DND-41 (cell line): Measurements from ENCODE around the gene ABCG1.

Source experiments
- ATAC-seq: fragments of 200-7000 bp; cut with Tn5 transposase; 3 replicates; pipeline ENCODE4 v1.9.1; 2021; ENCODE audit warnings: low read depth; ENCODE audit not compliant: insufficient read depth
- DNase-seq: peaks from one replicate; pipeline ENCODE4 v3.0.0-alpha.2; 2020
- H2AFZ ChIP-seq: 2 replicates; pipeline ENCODE4 v1.6.0; 2012; ENCODE audit warnings: low read depth, low read length
- H3K27ac ChIP-seq: 2 replicates; pipeline ENCODE4 v1.5.1; 2012; ENCODE audit warnings: low read length, inconsistent platforms
- H3K27me3 ChIP-seq: fragments of 200-600 bp; sonication (generic); 2 replicates; pipeline ENCODE4 v1.6.0; 2012; ENCODE audit warnings: low read length, mild to moderate bottlenecking, inconsistent platforms; ENCODE audit not compliant: insufficient read depth, poor library complexity
- H3K36me3 ChIP-seq: 2 replicates; pipeline ENCODE4 v1.5.1; 2012; ENCODE audit warnings: low read length, inconsistent platforms; ENCODE audit not compliant: insufficient read depth
- H3K4me1 ChIP-seq: 2 replicates; pipeline ENCODE4 v1.5.1; 2012; ENCODE audit warnings: mild to moderate bottlenecking, low read length; ENCODE audit not compliant: insufficient read depth
- H3K4me2 ChIP-seq: 2 replicates; pipeline ENCODE4 v1.6.0; 2012; ENCODE audit warnings: mild to moderate bottlenecking, moderate library complexity, low read length, inconsistent platforms; ENCODE audit not compliant: insufficient read depth
- H3K4me3 ChIP-seq, 2 experiments: fragments of 200-600 bp in 1 of 2; shearing (Covaris generic) in 1 of 2; 2 replicates each; pipeline ENCODE4 v1.5.1; 2012 to 2016; ENCODE audit warnings: inconsistent platforms in 2 of 2, low read length in 2 of 2, mild to moderate bottlenecking in 2 of 2, low read depth in 1 of 2, moderate library complexity in 1 of 2
- H3K79me2 ChIP-seq: 2 replicates; pipeline ENCODE4 v1.6.0; 2012; ENCODE audit warnings: low read length, inconsistent platforms; ENCODE audit not compliant: insufficient read depth
- H3K9ac ChIP-seq: 2 replicates; pipeline ENCODE4 v1.6.0; 2012; ENCODE audit warnings: low read depth, mild to moderate bottlenecking, inconsistent platforms, low read length, moderate library complexity
- H3K9me3 ChIP-seq: 2 replicates; pipeline ENCODE4 v1.5.1; 2012; ENCODE audit warnings: low read length, moderate library complexity, mild to moderate bottlenecking, inconsistent platforms; ENCODE audit not compliant: insufficient read depth, severe bottlenecking
- H4K20me1 ChIP-seq: 2 replicates; pipeline ENCODE4 v1.6.0; 2012; ENCODE audit warnings: low read length; ENCODE audit not compliant: insufficient read depth
- CTCF ChIP-seq: IDR thresholded peaks from 2 replicates; pipeline ENCODE4 v1.5.1; 2012; ENCODE audit warnings: borderline replicate concordance, low read length, moderate library complexity, mild to moderate bottlenecking; ENCODE audit not compliant: poor library complexity, severe bottlenecking; ENCODE audit errors: extremely low read depth
- EZH2 ChIP-seq: IDR thresholded peaks from 3 replicates; pipeline ENCODE4 v1.6.1; 2012; ENCODE audit warnings: borderline replicate concordance, low read depth, mild to moderate bottlenecking, moderate library complexity, low read length, inconsistent platforms; ENCODE audit not compliant: severe bottlenecking

ABCG1 gene

DNA sequence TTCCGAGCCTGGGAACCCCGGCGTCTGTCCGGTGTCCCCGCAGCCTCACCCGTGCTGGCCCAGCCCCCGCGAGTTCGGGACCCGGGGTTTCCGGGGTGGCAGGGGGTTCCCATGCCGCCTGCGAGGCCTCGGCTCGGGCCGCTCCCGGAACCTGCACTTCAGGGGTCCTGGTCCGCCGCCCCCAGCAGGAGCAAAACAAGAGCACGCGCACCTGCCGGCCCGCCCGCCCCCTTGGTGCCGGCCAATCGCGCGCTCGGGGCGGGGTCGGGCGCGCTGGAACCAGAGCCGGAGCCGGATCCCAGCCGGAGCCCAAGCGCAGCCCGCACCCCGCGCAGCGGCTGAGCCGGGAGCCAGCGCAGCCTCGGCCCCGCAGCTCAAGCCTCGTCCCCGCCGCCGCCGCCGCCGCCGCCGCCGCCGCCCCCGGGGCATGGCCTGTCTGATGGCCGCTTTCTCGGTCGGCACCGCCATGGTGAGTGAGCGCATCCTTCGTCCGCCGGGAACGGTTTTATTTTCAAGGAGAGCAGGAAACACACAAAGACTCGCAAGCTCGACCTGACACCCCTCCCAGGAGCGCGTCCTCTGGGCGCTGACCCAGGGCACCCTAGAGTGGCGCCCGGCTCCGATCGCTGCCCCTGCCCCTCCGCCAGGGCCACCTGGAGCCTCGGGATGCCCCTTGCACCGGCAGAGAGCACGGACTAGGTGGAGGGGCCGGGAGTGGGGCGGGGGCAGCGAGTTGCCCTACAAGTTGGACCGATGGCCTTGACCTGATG lies at the start of gene ABCG1:
Gene ABCG1 (plus strand): TSS at position 305 of the 770 bp plus-strand sequence. CDS start 123 bp downstream, at position 428.
- DNase-seq = peak; percentile 51
- H3K4me1 ChIP-seq = peaks cover 52% of the 10 kb centered on the region
- H3K36me3 ChIP-seq = peaks cover 12% of the 10 kb centered on the region; the same call in 1 of the 2 replicates
- H3K27me3 ChIP-seq = no peaks in the 10 kb centered on the region
- ATAC-seq = peak; percentile 68
- peaks cover 17% of the 10 kb centered on the region for H3K9me3 ChIP-seq
- H3K27ac ChIP-seq = peak within 1 kb of the TSS; percentile 78
- TF ChIP-seq CTCF (no peak), EZH2 (no peak)
- peak within 1 kb of the TSS; percentile 59 for H2AFZ ChIP-seq
- H3K4me3 ChIP-seq = peak within 1 kb of the TSS; percentile 72 to 80
- H4K20me1 ChIP-seq = peaks cover 11% of the 10 kb centered on the region; the same call in 1 of the 2 replicates
- peak within 1 kb of the TSS; percentile 98 for H3K4me2 ChIP-seq
- peaks cover 38% of the 10 kb centered on the region for H3K79me2 ChIP-seq
- peak within 1 kb of the TSS; percentile 74 for H3K9ac ChIP-seq

DNA sequence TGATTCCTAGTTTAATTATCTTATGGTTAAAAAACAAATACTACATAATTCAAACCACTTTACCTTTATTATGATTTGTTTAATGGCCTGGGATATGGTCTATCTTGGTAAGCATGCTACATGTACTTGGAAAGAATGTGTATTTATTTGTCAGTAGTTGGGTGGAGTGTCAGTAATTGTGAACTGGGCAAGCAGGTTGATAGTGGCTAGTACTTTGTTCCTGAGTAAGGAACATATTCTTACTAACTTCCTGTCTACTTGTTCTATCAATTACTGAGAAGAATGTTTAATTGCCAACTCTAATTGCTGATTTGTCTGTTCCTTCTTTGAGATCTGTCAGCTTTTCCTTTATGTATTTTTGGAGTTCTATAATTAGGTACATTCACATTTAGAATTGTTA lies 49.2 kb upstream of the ABCG1 start:
- no peak for ATAC-seq
- H3K9ac ChIP-seq = no peak overlapping the region
- no peak for TF ChIP-seq EZH2
- TF ChIP-seq CTCF = no peak

GRCh38 chr21:42171091-42172053 lies 47.6 kb upstream of the ABCG1 start:
- Histone ChIP-seq H3K36me3 (no peaks in the 10 kb centered on the region), H3K4me1 (no peaks in the 10 kb centered on the region), H3K79me2 (no peaks in the 10 kb centered on the region), H3K27me3 (no peaks in the 10 kb centered on the region), H3K27ac (no peak overlapping the region), H3K4me3 (no peak overlapping the region), H3K4me2 (no peak overlapping the region), H3K9ac (no peak overlapping the region), H4K20me1 (no peaks in the 10 kb centered on the region), H3K9me3 (no peaks in the 10 kb centered on the region), H2AFZ (no peak overlapping the region)
- TF ChIP-seq EZH2 = no peak
- TF ChIP-seq CTCF = no peak
- ATAC-seq (no peak), DNase-seq (no peak)

More for the DNA sequence above, 49.2 kb upstream of the ABCG1 start:
- Histone ChIP-seq H3K4me3 (no peak overlapping the region), H3K79me2 (no peaks in the 10 kb centered on the region), H3K27me3 (no peaks in the 10 kb centered on the region), H2AFZ (no peak overlapping the region), H3K9me3 (no peaks in the 10 kb centered on the region), H3K4me2 (no peak overlapping the region), H3K36me3 (no peaks in the 10 kb centered on the region), H4K20me1 (no peaks in the 10 kb centered on the region), H3K4me1 (no peaks in the 10 kb centered on the region), H3K27ac (no peak overlapping the region)
- DNase-seq = no peak
